ENCODE results near the gene RBM26. TPM values are rescaled to one million over a fixed set of nuclear protein-coding genes. Genes with fewer than 3 reads are reported as not detected.

Gene RBM26
- total RNA-seq, 1 experiment from 2014 or later, result 32.2 TPM

DNA sequence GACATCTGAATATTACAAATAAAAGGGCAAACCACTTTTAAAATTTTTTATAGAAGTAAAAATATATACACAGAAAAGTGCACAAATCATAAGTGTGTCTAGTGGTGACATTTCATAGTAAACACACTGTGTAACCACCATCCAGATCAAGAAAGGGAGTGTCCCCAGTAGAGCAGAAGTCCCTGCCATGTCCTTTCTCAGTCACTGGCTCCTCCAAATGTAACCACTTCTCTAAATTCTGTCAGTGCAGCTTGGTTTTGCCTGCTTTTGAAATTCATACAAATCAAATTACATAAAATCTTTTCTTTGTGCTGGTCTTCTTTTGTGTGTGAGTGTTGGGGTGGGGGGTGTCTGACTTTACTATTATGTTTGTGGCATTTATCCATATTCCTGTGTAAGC lies 116.5 kb downstream of the RBM26 start:
- no peaks in the 10 kb centered on the region for H3K4me1 ChIP-seq (ENCODE audit: control insufficient read depth, insufficient read depth, low read length)
- BruUV-seq (replicated peaks), result no TSS peak
- DNase-seq (ENCODE audit: low read depth, low spot score), result no peak
- TF ChIP-seq SIN3A (IDR thresholded peaks at IDR 0.05; ENCODE audit: borderline replicate concordance, insufficient read depth, low read depth, low read length) (no peak), POLR2AphosphoS5 (IDR thresholded peaks at IDR 0.05; ENCODE audit: low read depth, low read length) (no peak), TCF7L2 (IDR thresholded peaks at IDR 0.05; ENCODE audit: low read depth, low read length) (no peak)
- TF ChIP-seq, protein P1, sequence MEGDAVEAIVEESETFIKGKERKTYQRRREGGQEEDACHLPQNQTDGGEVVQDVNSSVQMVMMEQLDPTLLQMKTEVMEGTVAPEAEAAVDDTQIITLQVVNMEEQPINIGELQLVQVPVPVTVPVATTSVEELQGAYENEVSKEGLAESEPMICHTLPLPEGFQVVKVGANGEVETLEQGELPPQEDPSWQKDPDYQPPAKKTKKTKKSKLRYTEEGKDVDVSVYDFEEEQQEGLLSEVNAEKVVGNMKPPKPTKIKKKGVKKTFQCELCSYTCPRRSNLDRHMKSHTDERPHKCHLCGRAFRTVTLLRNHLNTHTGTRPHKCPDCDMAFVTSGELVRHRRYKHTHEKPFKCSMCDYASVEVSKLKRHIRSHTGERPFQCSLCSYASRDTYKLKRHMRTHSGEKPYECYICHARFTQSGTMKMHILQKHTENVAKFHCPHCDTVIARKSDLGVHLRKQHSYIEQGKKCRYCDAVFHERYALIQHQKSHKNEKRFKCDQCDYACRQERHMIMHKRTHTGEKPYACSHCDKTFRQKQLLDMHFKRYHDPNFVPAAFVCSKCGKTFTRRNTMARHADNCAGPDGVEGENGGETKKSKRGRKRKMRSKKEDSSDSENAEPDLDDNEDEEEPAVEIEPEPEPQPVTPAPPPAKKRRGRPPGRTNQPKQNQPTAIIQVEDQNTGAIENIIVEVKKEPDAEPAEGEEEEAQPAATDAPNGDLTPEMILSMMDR (IDR thresholded peaks at IDR 0.05), result no peak
- TF ChIP-seq, protein P2, sequence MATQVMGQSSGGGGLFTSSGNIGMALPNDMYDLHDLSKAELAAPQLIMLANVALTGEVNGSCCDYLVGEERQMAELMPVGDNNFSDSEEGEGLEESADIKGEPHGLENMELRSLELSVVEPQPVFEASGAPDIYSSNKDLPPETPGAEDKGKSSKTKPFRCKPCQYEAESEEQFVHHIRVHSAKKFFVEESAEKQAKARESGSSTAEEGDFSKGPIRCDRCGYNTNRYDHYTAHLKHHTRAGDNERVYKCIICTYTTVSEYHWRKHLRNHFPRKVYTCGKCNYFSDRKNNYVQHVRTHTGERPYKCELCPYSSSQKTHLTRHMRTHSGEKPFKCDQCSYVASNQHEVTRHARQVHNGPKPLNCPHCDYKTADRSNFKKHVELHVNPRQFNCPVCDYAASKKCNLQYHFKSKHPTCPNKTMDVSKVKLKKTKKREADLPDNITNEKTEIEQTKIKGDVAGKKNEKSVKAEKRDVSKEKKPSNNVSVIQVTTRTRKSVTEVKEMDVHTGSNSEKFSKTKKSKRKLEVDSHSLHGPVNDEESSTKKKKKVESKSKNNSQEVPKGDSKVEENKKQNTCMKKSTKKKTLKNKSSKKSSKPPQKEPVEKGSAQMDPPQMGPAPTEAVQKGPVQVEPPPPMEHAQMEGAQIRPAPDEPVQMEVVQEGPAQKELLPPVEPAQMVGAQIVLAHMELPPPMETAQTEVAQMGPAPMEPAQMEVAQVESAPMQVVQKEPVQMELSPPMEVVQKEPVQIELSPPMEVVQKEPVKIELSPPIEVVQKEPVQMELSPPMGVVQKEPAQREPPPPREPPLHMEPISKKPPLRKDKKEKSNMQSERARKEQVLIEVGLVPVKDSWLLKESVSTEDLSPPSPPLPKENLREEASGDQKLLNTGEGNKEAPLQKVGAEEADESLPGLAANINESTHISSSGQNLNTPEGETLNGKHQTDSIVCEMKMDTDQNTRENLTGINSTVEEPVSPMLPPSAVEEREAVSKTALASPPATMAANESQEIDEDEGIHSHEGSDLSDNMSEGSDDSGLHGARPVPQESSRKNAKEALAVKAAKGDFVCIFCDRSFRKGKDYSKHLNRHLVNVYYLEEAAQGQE (IDR thresholded peaks at IDR 0.05; ENCODE audit: insufficient read depth in 1 of 2, low read depth in 2 of 2, low read length in 1 of 2), result no peak
- intact Hi-C loops (cut with micrococcal nuclease; ENCODE audit: unreplicated experiment), result no loop called here
- ChIA-PET POLR2A (no interaction called here), CTCF (no interaction called here)
- no peak overlapping the region for H3K27ac ChIP-seq (ENCODE audit: low read length)
- H3K36me3 ChIP-seq (ENCODE audit: control insufficient read depth, insufficient read depth, low read length), result no peaks in the 10 kb centered on the region
- in situ Hi-C loops (cut with HindIII; ENCODE audit: low pct_unique_long_range_greater_than_20kb, low sequenced_read_pairs), result no loop called here
- H3K4me3 ChIP-seq (ENCODE audit: low read depth in 2 of 2, low read length in 2 of 2), result no peak overlapping the region
- no peaks in the 10 kb centered on the region for H3K27me3 ChIP-seq (ENCODE audit: control insufficient read depth, insufficient read depth, low read length)
- no peak for ATAC-seq
- no peaks in the 10 kb centered on the region for H3K9me3 ChIP-seq (ENCODE audit: control insufficient read depth, insufficient read depth, low read depth, low read length)

DNA sequence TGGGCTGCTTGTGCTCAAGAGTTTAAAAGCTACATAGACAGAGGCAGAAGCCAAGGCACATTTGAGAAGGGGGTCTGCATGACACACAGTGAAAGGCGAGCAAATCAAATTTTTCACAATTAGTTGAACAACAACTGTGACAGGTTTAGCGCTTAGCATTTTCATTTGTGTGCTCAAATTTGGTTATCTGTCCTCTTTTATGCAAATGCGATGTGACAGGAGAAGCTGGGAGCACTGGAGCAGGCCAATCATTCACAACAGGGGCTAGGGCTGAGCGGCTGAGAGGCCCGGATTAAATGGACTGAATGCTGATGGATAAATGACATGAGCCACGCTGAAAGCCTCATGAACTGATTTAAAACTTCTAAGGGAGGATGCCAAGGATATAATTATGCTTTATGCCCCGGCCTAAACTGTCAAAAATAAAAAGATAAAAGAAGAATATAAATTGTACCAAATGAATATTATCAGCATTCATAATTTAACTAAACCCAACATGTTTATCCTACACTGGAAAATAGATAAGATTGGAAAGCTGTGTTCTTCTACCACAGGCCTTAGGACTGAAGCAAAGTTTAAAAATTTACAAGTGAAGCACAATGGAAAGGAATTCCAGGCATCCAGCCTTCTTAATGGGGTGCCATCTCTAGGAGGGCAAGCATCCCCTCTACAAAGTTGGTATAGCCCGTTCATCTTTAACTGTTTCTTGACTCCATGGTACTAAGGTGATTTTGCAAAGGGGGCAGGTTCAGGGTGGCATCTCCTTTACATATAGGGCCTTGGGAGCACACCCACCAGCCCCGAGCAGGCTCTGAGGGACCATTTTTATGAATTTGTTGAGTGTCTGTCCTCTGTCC lies 117.9 kb downstream of the RBM26 start:
- TF ChIP-seq SIN3A (IDR thresholded peaks at IDR 0.05; ENCODE audit: borderline replicate concordance, insufficient read depth, low read depth, low read length), result no peak
- no peak for TF ChIP-seq TCF7L2 (IDR thresholded peaks at IDR 0.05; ENCODE audit: low read depth, low read length)
- no peak for TF ChIP-seq POLR2AphosphoS5 (IDR thresholded peaks at IDR 0.05; ENCODE audit: low read depth, low read length)
- TF ChIP-seq, protein P2 (IDR thresholded peaks at IDR 0.05; ENCODE audit: insufficient read depth in 1 of 2, low read depth in 2 of 2, low read length in 1 of 2), result no peak
- TF ChIP-seq, protein P1 (IDR thresholded peaks at IDR 0.05), result no peak
- no peak for ATAC-seq
- H3K4me1 ChIP-seq (ENCODE audit: control insufficient read depth, insufficient read depth, low read length), result no peaks in the 10 kb centered on the region
- in situ Hi-C loops (cut with HindIII; ENCODE audit: low pct_unique_long_range_greater_than_20kb, low sequenced_read_pairs), result no loop called here
- no TSS peak for BruUV-seq (replicated peaks)
- no peaks in the 10 kb centered on the region for H3K36me3 ChIP-seq (ENCODE audit: control insufficient read depth, insufficient read depth, low read length)
- DNase-seq (ENCODE audit: low read depth, low spot score), result no peak
- H3K27ac ChIP-seq (ENCODE audit: low read length), result no peak overlapping the region
- ChIA-PET POLR2A (no interaction called here), CTCF (no interaction called here)
- no peaks in the 10 kb centered on the region for H3K9me3 ChIP-seq (ENCODE audit: control insufficient read depth, insufficient read depth, low read depth, low read length)
- intact Hi-C loops (cut with micrococcal nuclease; ENCODE audit: unreplicated experiment), result no loop called here
- H3K27me3 ChIP-seq (ENCODE audit: control insufficient read depth, insufficient read depth, low read length), result no peaks in the 10 kb centered on the region
- H3K4me3 ChIP-seq (ENCODE audit: low read depth in 2 of 2, low read length in 2 of 2), result no peak overlapping the region

All from Panc1 (cell line).